ENCODE results near the gene ATP7B. TPM values are rescaled to one million over a fixed set of nuclear protein-coding genes. Genes with fewer than 3 reads are reported as not detected.

The ATP7B gene
- total and polyA plus RNA-seq, 2 of the 4 experiments (the other 2 are of a cell fraction), result 2.7 to 2.9 TPM

DNA sequence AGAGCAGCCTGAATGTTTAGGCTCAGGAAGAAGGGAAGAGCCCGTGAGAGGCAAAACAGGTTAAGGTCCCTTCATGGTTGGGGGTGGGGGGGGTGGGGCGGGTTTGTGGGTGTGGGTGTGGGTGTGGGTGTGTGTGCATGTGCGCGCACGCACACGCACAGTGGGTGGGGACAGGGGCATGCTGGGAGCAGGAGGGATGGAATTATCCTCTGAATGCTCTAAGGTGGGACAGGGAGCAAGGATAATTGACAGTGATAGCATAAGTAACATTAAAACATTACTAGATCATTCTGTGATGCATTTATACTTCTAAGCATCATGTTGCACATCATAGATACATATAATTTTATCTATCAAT lies 84.7 kb downstream of the ATP7B start:
- Histone ChIP-seq H3K14ac (replicated peaks; ENCODE audit: low read depth, low read length) (no peak overlapping the region), H3K27ac (ENCODE audit: insufficient read depth, low read length) (no peak overlapping the region), H4K5ac (ENCODE audit: low read depth, low read length) (no peak overlapping the region), H2AK9ac (replicated peaks; ENCODE audit: low read depth, low read length, poor library complexity) (no peak overlapping the region), H3K4me1 (ENCODE audit: control insufficient read depth, insufficient read depth, low read length) (no peaks in the 10 kb centered on the region), H3K4ac (ENCODE audit: low read depth, low read length) (no peak overlapping the region), H3K18ac (ENCODE audit: low read depth, low read length) (no peak overlapping the region), H2AK5ac (ENCODE audit: low read depth, low read length) (no peak overlapping the region), H3K9ac (ENCODE audit: low read depth, low read length) (no peak overlapping the region), H3K56ac (ENCODE audit: extremely low read depth, insufficient read depth, low read length) (no peak overlapping the region), H4K20me1 (ENCODE audit: insufficient read depth, low read length) (no peaks in the 10 kb centered on the region; the same call in 1 of the 2 replicates), H4K8ac (ENCODE audit: low read depth in 2 of 2, low read length in 2 of 2) (no peak overlapping the region), H3K4me3 (ENCODE audit: insufficient read depth, low read depth, low read length) (no peak overlapping the region), H2BK120ac (ENCODE audit: low read depth, low read length) (no peak overlapping the region), H3K27me3 (ENCODE audit: control insufficient read depth, insufficient read depth, low read length) (no peaks in the 10 kb centered on the region), H3K9me3 (ENCODE audit: control insufficient read depth, insufficient read depth, low read length) (no peaks in the 10 kb centered on the region), H3K36me3 (ENCODE audit: control insufficient read depth, insufficient read depth, low read length) (no peaks in the 10 kb centered on the region), H3K23ac (ENCODE audit: low read depth, low read length) (no peak overlapping the region), H2BK15ac (ENCODE audit: low read depth, low read length) (no peak overlapping the region), H3K4me2 (ENCODE audit: low read depth, low read length) (no peak overlapping the region), H3K79me1 (ENCODE audit: low read depth in 1 of 2, low read length in 2 of 2) (no peaks in the 10 kb centered on the region), H2BK5ac (ENCODE audit: low read depth, low read length, poor library complexity, severe bottlenecking) (no peak overlapping the region), H2AFZ (replicated peaks; ENCODE audit: low read length, poor library complexity) (no peak overlapping the region), H2BK20ac (ENCODE audit: low read depth, low read length) (no peak overlapping the region), H3K9me1 (ENCODE audit: insufficient read depth, low read length) (0 out of 2 replicates have a peak, but pooled peaks cover 4% of the 10 kb centered on the region), H4K91ac (ENCODE audit: insufficient read depth, low read depth, low read length) (no peak overlapping the region)
- BruUV-seq (replicated peaks), result no TSS peak
- DNase-seq (no peak), ATAC-seq (ENCODE audit: low read depth) (no peak)
- intact Hi-C loops (cut with micrococcal nuclease), result no loop called here
- no CpG with 5 or more reads among the region's 6 CpGs for WGBS, 2 experiments (ENCODE audit: extremely low coverage in 2 of 2, insufficient read length in 1 of 2)
- POLR2A ChIA-PET (ENCODE audit: unreplicated experiment), result no interaction called here
- dilution Hi-C loops (cut with HindIII; ENCODE audit: low sequenced_read_pairs, unreplicated experiment), result no loop called here
- TF ChIP-seq, protein P1, sequence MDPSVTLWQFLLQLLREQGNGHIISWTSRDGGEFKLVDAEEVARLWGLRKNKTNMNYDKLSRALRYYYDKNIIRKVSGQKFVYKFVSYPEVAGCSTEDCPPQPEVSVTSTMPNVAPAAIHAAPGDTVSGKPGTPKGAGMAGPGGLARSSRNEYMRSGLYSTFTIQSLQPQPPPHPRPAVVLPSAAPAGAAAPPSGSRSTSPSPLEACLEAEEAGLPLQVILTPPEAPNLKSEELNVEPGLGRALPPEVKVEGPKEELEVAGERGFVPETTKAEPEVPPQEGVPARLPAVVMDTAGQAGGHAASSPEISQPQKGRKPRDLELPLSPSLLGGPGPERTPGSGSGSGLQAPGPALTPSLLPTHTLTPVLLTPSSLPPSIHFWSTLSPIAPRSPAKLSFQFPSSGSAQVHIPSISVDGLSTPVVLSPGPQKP (IDR thresholded peaks at IDR 0.05; ENCODE audit: borderline replicate concordance, low read depth, low read length), result no peak
- TF ChIP-seq BHLHE40 (IDR thresholded peaks at IDR 0.05; ENCODE audit: low read depth, low read length), result no peak
- no peak for TF ChIP-seq FOS (IDR thresholded peaks at IDR 0.05; ENCODE audit: low read depth, low read length)
- TF ChIP-seq RFX5 (IDR thresholded peaks at IDR 0.05; ENCODE audit: low read depth, low read length), result no peak
- TF ChIP-seq MAFK (IDR thresholded peaks at IDR 0.05; ENCODE audit: low read depth, low read length), result no peak
- TF ChIP-seq RAD21 (IDR thresholded peaks at IDR 0.05; ENCODE audit: low read length), result no peak
- TF ChIP-seq, protein P2, sequence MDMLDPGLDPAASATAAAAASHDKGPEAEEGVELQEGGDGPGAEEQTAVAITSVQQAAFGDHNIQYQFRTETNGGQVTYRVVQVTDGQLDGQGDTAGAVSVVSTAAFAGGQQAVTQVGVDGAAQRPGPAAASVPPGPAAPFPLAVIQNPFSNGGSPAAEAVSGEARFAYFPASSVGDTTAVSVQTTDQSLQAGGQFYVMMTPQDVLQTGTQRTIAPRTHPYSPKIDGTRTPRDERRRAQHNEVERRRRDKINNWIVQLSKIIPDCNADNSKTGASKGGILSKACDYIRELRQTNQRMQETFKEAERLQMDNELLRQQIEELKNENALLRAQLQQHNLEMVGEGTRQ (IDR thresholded peaks at IDR 0.05; ENCODE audit: low read depth, low read length), result no peak
- in situ Hi-C loops (cut with MboI; ENCODE audit: low sequenced_read_pairs), result no loop called here
- CTCF ChIA-PET, result no interaction called here

Data from IMR-90 (cell line).